Measurements from ENCODE around the gene LPAR2.

Gene LPAR2

GRCh38 chr19:19649580-19649995, 21.6 kb upstream of the LPAR2 start:
- Histone ChIP-seq H3K4me1 (ENCODE audit: insufficient read depth, low read length, poor library complexity, severe bottlenecking) (no peaks in the 10 kb centered on the region), H3K79me2 (ENCODE audit: insufficient read depth, low read length) (no peaks in the 10 kb centered on the region), H3K4me2 (ENCODE audit: low read depth, low read length, poor library complexity, severe bottlenecking) (no peak overlapping the region), H3F3A (ENCODE audit: low read depth) (no peaks in the 10 kb centered on the region), H3K4me3 (ENCODE audit: low read length, poor library complexity, severe bottlenecking) (no peak overlapping the region), H4K20me1 (ENCODE audit: insufficient read depth, low read length, poor library complexity, severe bottlenecking) (no peaks in the 10 kb centered on the region), H3K9me2 (replicated peaks; ENCODE audit: low read depth, low read length) (no peaks in the 10 kb centered on the region), H3K9me3 (ENCODE audit: insufficient read depth, low read depth, low read length) (no peaks in the 10 kb centered on the region), H3K36me3 (ENCODE audit: insufficient read depth, low read length) (peaks cover 68% of the 10 kb centered on the region; the same call in 1 of the 2 replicates), H3K9ac (ENCODE audit: low read depth, low read length, poor library complexity, severe bottlenecking) (no peak overlapping the region), H3K27me3 (ENCODE audit: insufficient read depth, low read length, poor library complexity, severe bottlenecking) (no peaks in the 10 kb centered on the region), H2AFZ (ENCODE audit: low read length) (no peak overlapping the region)
- TF ChIP-seq CTCF (conservative IDR thresholded peaks at IDR 0.05; ENCODE audit: low read length) (no peak), EZH2phosphoT487 (IDR thresholded peaks at IDR 0.05; ENCODE audit: borderline replicate concordance) (no peak)

GRCh38 chr19:19649155-19649554, 21.1 kb upstream of the LPAR2 start:
- H3K4me1 ChIP-seq (ENCODE audit: insufficient read depth, low read length, poor library complexity, severe bottlenecking) = no peaks in the 10 kb centered on the region

GRCh38 chr19:19647037-19647835, 19.2 kb upstream of the LPAR2 start:
- Histone ChIP-seq H3K9me2 (replicated peaks; ENCODE audit: low read depth, low read length) (no peaks in the 10 kb centered on the region), H3K4me1 (ENCODE audit: insufficient read depth, low read length, poor library complexity, severe bottlenecking) (peaks cover 6% of the 10 kb centered on the region), H3K27me3 (ENCODE audit: insufficient read depth, low read length, poor library complexity, severe bottlenecking) (no peaks in the 10 kb centered on the region), H3K9ac (ENCODE audit: low read depth, low read length, poor library complexity, severe bottlenecking) (no peak overlapping the region), H3F3A (ENCODE audit: low read depth) (no peaks in the 10 kb centered on the region), H3K4me3 (ENCODE audit: low read length, poor library complexity, severe bottlenecking) (no peak overlapping the region), H2AFZ (ENCODE audit: low read length) (no peak overlapping the region), H4K20me1 (ENCODE audit: insufficient read depth, low read length, poor library complexity, severe bottlenecking) (no peaks in the 10 kb centered on the region), H3K4me2 (ENCODE audit: low read depth, low read length, poor library complexity, severe bottlenecking) (no peak overlapping the region), H3K36me3 (ENCODE audit: insufficient read depth, low read length) (peaks cover 45% of the 10 kb centered on the region; the same call in 1 of the 2 replicates), H3K79me2 (ENCODE audit: insufficient read depth, low read length) (peaks cover 10% of the 10 kb centered on the region; the same call in 1 of the 2 replicates), H3K9me3 (ENCODE audit: insufficient read depth, low read depth, low read length) (no peaks in the 10 kb centered on the region)
- TF ChIP-seq CTCF (conservative IDR thresholded peaks at IDR 0.05; ENCODE audit: low read length) (no peak), EZH2phosphoT487 (IDR thresholded peaks at IDR 0.05; ENCODE audit: borderline replicate concordance) (no peak)

More at GRCh38 chr19:19649155-19649554, 21.1 kb upstream of the LPAR2 start:
- Histone ChIP-seq H3K9me2 (replicated peaks; ENCODE audit: low read depth, low read length) (no peaks in the 10 kb centered on the region), H2AFZ (ENCODE audit: low read length) (no peak overlapping the region), H3K27me3 (ENCODE audit: insufficient read depth, low read length, poor library complexity, severe bottlenecking) (no peaks in the 10 kb centered on the region), H3K4me3 (ENCODE audit: low read length, poor library complexity, severe bottlenecking) (no peak overlapping the region), H3K36me3 (ENCODE audit: insufficient read depth, low read length) (peaks cover 64% of the 10 kb centered on the region; the same call in 1 of the 2 replicates), H3K9ac (ENCODE audit: low read depth, low read length, poor library complexity, severe bottlenecking) (no peak overlapping the region), H3K79me2 (ENCODE audit: insufficient read depth, low read length) (no peaks in the 10 kb centered on the region), H3K9me3 (ENCODE audit: insufficient read depth, low read depth, low read length) (no peaks in the 10 kb centered on the region), H3K4me2 (ENCODE audit: low read depth, low read length, poor library complexity, severe bottlenecking) (no peak overlapping the region), H4K20me1 (ENCODE audit: insufficient read depth, low read length, poor library complexity, severe bottlenecking) (no peaks in the 10 kb centered on the region), H3F3A (ENCODE audit: low read depth) (no peaks in the 10 kb centered on the region)
- TF ChIP-seq CTCF (conservative IDR thresholded peaks at IDR 0.05; ENCODE audit: low read length) (no peak), EZH2phosphoT487 (IDR thresholded peaks at IDR 0.05; ENCODE audit: borderline replicate concordance) (no peak)
